Transverse colon (tissue), 4 donors: Measurements from ENCODE around the gene PDCD1. TPM values are rescaled to one million over a fixed set of nuclear protein-coding genes. Genes with fewer than 3 reads are reported as not detected.
A peak's percentile ranks its signal among the peaks of the same experiment; 100 is the strongest.

Source experiments
- DNase-seq: peaks from one replicate; pipeline ENCODE4 v3.0.0-alpha.2; 2019
- H3K27ac ChIP-seq, 4 donors: fragments of 200-600 bp; sonication (generic); 2 replicates each; pipeline ENCODE4 v1.5.1; 2016 to 2018; ENCODE audit warnings: inconsistent platforms in 4 of 4
- H3K27me3 ChIP-seq: fragments of 200-600 bp; sonication (generic); 2 replicates; pipeline ENCODE4 v1.5.1; 2017; ENCODE audit warnings: inconsistent platforms
- H3K36me3 ChIP-seq, 4 donors: fragments of 200-600 bp; sonication (generic); 2 replicates each; pipeline ENCODE4 v1.5.1; 2017 to 2019; ENCODE audit warnings: inconsistent platforms in 4 of 4
- H3K4me1 ChIP-seq, 4 donors: fragments of 200-600 bp; sonication (generic); 2 replicates each; pipeline ENCODE4 v1.5.1; 2017 to 2020; ENCODE audit warnings: inconsistent platforms in 4 of 4
- H3K4me3 ChIP-seq, 4 donors: fragments of 200-600 bp; sonication (generic); 1 replicate in 1 of 4; 2 replicates in 3 of 4; pipeline versions ENCODE4 v1.5.1 to v1.6.1; 2017 to 2019; ENCODE audit warnings: inconsistent platforms in 4 of 4
- H3K9me3 ChIP-seq, 2 donors: fragments of 200-600 bp; sonication (generic); 2 replicates each; pipeline ENCODE4 v1.5.1; 2017 to 2019; ENCODE audit warnings: inconsistent platforms in 2 of 2
- CTCF ChIP-seq, 5 experiments: fragments of 200-600 bp in 3 of 5; fragments of 450-650 bp in 2 of 5; sonication (generic) in 3 of 5; IDR thresholded peaks; 1 replicate in 2 of 5; 2 replicates in 3 of 5; pipeline ENCODE4 v1.5.1; 2016 to 2017; ENCODE audit warnings: antibody characterized with exemption in 5 of 5, inconsistent platforms in 3 of 5, mild to moderate bottlenecking in 2 of 5, moderate library complexity in 1 of 5
- EP300 ChIP-seq: sonication (generic); formaldehyde crosslinking; IDR thresholded peaks from one replicate; pipeline ENCODE4 v1.6.1; 2017; ENCODE audit warnings: antibody characterized with exemption, low read depth
- POLR2A ChIP-seq: fragments of 450-650 bp; IDR thresholded peaks from one replicate; pipeline ENCODE4 v1.6.1; 2016; ENCODE audit warnings: antibody characterized with exemption, mild to moderate bottlenecking, moderate library complexity
- POLR2AphosphoS5 ChIP-seq, 3 donors: sonication (generic); formaldehyde crosslinking; IDR thresholded peaks; one replicate each; pipeline ENCODE4 v1.6.1; 2016; ENCODE audit warnings: antibody characterized with exemption in 3 of 3
- WGBS, 2 donors: methylation state at CpG; one replicate each; pipeline ENCODE4 v1.1.5; 2018; ENCODE audit warnings: low coverage in 1 of 2; 5-methylcytosine and 5-hydroxymethylcytosine counted together
- in situ Hi-C, 4 donors: fragments of 200-750 bp; cut with MboI; loops; one replicate each; pipeline versions ENCODE4 v1.15.0 to v1.15.1; 2017; ENCODE audit warnings: low sequenced_read_pairs in 3 of 4, low pct_ligation_motif_present in 1 of 4, low pct_unique_long_range_greater_than_20kb in 1 of 4
- intact Hi-C: fragments of 100-400 bp; cut with DNase I; formaldehyde crosslinking; loops from one replicate; pipeline ENCODE4 v1.15.1; 2023; ENCODE audit warnings: low total_unique reads
- total RNA-seq, 4 donors: library from RNA; depleted of rRNA; stranded (reverse); fragments of >200 nt; gene quantifications; one replicate each; pipeline ENCODE4 v1.1.0, GENCODE V29; 2016

Gene PDCD1
- total RNA-seq, 4 donors from 2014 or later: 0.55 to 0.64 TPM; not detected in 2

GRCh38 chr2:241816431-241817121 is 42.1 kb downstream of the PDCD1 start:
- DNase-seq: no peak
- Histone ChIP-seq H3K4me3 (no peak overlapping the region), H3K4me1 (peaks cover 4 to 21% (median 12%) of the 10 kb centered on the region in 4 donors), H3K27me3 (peaks cover 3% of the 10 kb centered on the region), H3K36me3 (no peaks in the 10 kb centered on the region), H3K9me3 (no peaks in the 10 kb centered on the region), H3K27ac (no peak overlapping the region)
- WGBS, 2 donors: 74% methylated on average over 26 of the region's 33 CpGs; no CpG with 5 or more reads in 1 of the 2 donors
- TF ChIP-seq POLR2A (no peak), POLR2AphosphoS5 (IDR thresholded peaks at IDR 0.05) (no peak), EP300 (no peak), CTCF (IDR thresholded peaks at IDR 0.05) (no peak)
- intact Hi-C loops (no loop called here), in situ Hi-C loops (no loop called here)

GRCh38 chr2:241815477-241816430 is 42.9 kb downstream of the PDCD1 start:
- Histone ChIP-seq H3K9me3 (no peaks in the 10 kb centered on the region), H3K4me3 (no peak overlapping the region), H3K4me1 (peaks cover 4 to 21% (median 14%) of the 10 kb centered on the region in 4 donors), H3K36me3 (no peaks in the 10 kb centered on the region), H3K27me3 (peaks cover under 1% of the 10 kb centered on the region), H3K27ac (no peak overlapping the region)
- no peak for DNase-seq
- intact Hi-C loops: no loop called here
- no peak for TF ChIP-seq POLR2A
- TF ChIP-seq EP300: no peak
- TF ChIP-seq POLR2AphosphoS5 (IDR thresholded peaks at IDR 0.05): no peak
- TF ChIP-seq CTCF (IDR thresholded peaks at IDR 0.05): no peak
- 41 to 83% methylated on average over 3 to 47 of the region's 48 CpGs for WGBS, 2 donors
- in situ Hi-C loops: no loop called here

- in situ Hi-C loops: no loop called here
- Histone ChIP-seq H3K9me3 (no peaks in the 10 kb centered on the region), H3K27me3 (no peaks in the 10 kb centered on the region), H3K27ac (no peak overlapping the region), H3K4me3 (no peak overlapping the region), H3K36me3 (no peaks in the 10 kb centered on the region), H3K4me1 (peaks cover 4 to 21% (median 15%) of the 10 kb centered on the region in 4 donors)
- intact Hi-C loops: no loop called here
- no peak for DNase-seq
- no peak for TF ChIP-seq CTCF (IDR thresholded peaks at IDR 0.05)
- TF ChIP-seq POLR2AphosphoS5 (IDR thresholded peaks at IDR 0.05): no peak
- TF ChIP-seq EP300: no peak
- TF ChIP-seq POLR2A: no peak
- WGBS, 2 donors: 79 to 95% methylated on average over 4 to 44 of the region's 52 CpGs
Measured at GRCh38 chr2:241814643-241815476, 43.8 kb downstream of the PDCD1 start.

GRCh38 chr2:241814393-241814642 is 44.4 kb downstream of the PDCD1 start:
- TF ChIP-seq POLR2AphosphoS5 (IDR thresholded peaks at IDR 0.05) (no peak), CTCF (IDR thresholded peaks at IDR 0.05) (no peak), EP300 (no peak), POLR2A (no peak)
- H3K4me3 ChIP-seq: no peak overlapping the region
- peaks cover 4 to 21% (median 16%) of the 10 kb centered on the region in 4 donors for H3K4me1 ChIP-seq
- in situ Hi-C loops: no loop called here
- no peaks in the 10 kb centered on the region for H3K9me3 ChIP-seq
- H3K27me3 ChIP-seq: no peaks in the 10 kb centered on the region
- peak; percentile 7 for DNase-seq
- no peak overlapping the region for H3K27ac ChIP-seq
- 91% methylated on average over 17 of the region's 17 CpGs; no CpG with 5 or more reads in 1 of the 2 donors for WGBS, 2 donors
- intact Hi-C loops: no loop called here
- H3K36me3 ChIP-seq: no peaks in the 10 kb centered on the region
